GM18499 (cell line): ENCODE results near the gene ZMYM4.

ENCODE experiments used
- ATAC-seq: cut with Tn5 transposase; IDR thresholded peaks from one replicate; pipeline ENCODE4 v1.9.1; 2021; ENCODE audit warnings: moderate number of reproducible peaks; ENCODE audit not compliant: insufficient read depth, unreplicated experiment

Gene ZMYM4

GRCh38 chr1:35390600-35391494 lies 122.3 kb downstream of the ZMYM4 start:
- ATAC-seq = no peak

GRCh38 chr1:35394386-35394785 lies 125.9 kb downstream of the ZMYM4 start:
- no peak for ATAC-seq

- no peak for ATAC-seq
These were observed 130.2 kb downstream of the ZMYM4 start for GRCh38 chr1:35398739-35399138.

GRCh38 chr1:35401049-35401448 lies 132.5 kb downstream of the ZMYM4 start:
- ATAC-seq = no peak

GRCh38 chr1:35406103-35406502 lies 137.6 kb downstream of the ZMYM4 start:
- no peak for ATAC-seq

- no peak for ATAC-seq
These were observed 139.2 kb downstream of the ZMYM4 start for GRCh38 chr1:35407743-35408142.

GRCh38 chr1:35408925-35409324 lies 140.4 kb downstream of the ZMYM4 start:
- no peak for ATAC-seq

GRCh38 chr1:35426097-35426586 lies 157.6 kb downstream of the ZMYM4 start:
- no peak for ATAC-seq

- no peak for ATAC-seq
These were observed 159.9 kb downstream of the ZMYM4 start for GRCh38 chr1:35428360-35428759.

GRCh38 chr1:35430762-35431161 lies 162.3 kb downstream of the ZMYM4 start:
- ATAC-seq = no peak

- ATAC-seq = no peak
These were observed 162.7 kb downstream of the ZMYM4 start for GRCh38 chr1:35431173-35431599.

GRCh38 chr1:35432231-35432630 lies 163.7 kb downstream of the ZMYM4 start:
- ATAC-seq = no peak

- no peak for ATAC-seq
These were observed 165.2 kb downstream of the ZMYM4 start for GRCh38 chr1:35433714-35434113.

- ATAC-seq = no peak
These were observed 166.2 kb downstream of the ZMYM4 start for GRCh38 chr1:35434703-35435102.

- ATAC-seq = no peak
These were observed 167.6 kb downstream of the ZMYM4 start for GRCh38 chr1:35436078-35436477.

GRCh38 chr1:35437200-35437599 lies 168.7 kb downstream of the ZMYM4 start:
- no peak for ATAC-seq

- no peak for ATAC-seq
These were observed 171.1 kb downstream of the ZMYM4 start for GRCh38 chr1:35439626-35440025.

GRCh38 chr1:35441926-35442579 lies 173.5 kb downstream of the ZMYM4 start:
- ATAC-seq = no peak

- no peak for ATAC-seq
These were observed 174.2 kb downstream of the ZMYM4 start for GRCh38 chr1:35442734-35443133.

- ATAC-seq = no peak
These were observed 175.4 kb downstream of the ZMYM4 start for GRCh38 chr1:35443768-35444518.

- no peak for ATAC-seq
These were observed 175.9 kb downstream of the ZMYM4 start for GRCh38 chr1:35444519-35444774.
